ENCODE data around the gene ESPN.

ESPN gene

DNA sequence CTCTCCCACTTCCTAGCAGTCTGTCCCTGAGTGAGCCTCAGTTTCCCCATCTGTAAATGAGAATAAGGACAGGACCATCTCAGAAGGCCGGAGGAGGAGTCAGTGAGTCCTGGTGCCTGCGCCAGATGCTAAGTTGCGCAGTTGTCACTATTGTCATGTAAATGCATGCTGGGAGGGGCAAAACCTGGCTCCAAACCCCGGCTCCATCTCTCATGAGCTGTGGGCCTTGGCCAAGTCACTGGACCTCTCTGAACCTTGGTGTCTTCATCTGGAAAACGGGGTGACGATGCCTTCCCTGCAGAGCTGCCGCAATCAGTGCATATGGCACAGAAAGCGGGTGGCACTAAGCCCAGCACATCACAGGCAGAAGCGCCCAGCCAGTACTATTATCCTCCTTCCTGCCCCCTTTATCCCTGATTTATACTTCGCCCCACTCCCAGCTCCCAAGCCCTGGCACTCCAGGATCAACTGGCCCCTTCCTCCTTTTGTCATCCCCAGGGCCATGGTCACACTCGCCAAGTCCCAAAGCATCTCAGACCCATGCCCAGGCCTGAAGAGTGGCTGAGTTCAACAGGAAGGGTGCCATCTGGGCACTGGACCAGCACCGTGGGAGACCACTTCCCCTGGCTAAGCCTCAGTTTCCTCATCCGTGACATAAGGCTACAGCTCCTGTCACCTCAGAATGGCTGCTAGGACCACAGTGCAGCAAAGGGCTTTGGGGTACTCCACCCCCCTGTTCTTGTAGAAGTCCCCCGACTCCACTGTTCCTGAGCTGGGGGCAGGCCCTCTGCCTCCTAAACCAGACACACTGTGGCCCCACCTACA is 71.2 kb downstream of the ESPN start:
- no peak for DNase-seq (ENCODE audit: extremely low read depth in 1 of 2, low read depth in 1 of 2)

DNA sequence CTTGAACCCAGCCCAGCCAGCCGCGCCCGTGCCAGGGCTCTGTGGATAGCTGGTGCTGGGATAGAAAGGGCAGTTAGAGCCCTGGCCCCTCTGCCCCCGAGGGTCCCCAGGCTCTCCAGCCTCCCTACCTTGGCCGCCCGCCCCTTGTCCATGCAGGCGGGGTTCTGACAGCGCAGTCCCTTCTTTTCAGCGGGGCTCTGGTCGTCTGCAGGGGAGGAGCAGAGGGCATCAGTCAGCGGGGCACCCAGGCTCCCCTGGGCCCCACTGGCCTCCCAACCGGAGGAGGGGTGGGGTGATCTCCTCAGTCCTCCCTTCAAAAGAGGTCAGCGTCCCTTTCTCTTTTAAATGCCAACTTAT is 71.8 kb downstream of the ESPN start:
- DNase-seq (ENCODE audit: extremely low read depth in 1 of 2, low read depth in 1 of 2): no peak

DNA sequence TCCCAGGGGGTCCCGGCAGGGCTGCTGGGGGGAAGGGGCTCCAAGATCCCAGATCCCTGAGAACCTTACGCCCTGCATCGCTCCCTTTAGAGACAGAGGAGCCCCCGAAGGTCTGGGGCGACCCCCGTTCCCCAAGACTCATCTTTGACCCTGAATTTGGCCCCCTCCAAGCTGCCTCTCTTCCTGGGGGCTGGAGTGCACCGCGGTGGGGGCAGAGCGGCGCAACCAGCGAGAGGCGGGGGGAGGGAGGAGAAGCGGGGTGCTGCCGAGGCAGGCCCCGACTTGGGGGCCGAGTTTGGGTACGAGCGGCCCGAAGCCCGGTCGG is 72.3 kb downstream of the ESPN start:
- no peak for DNase-seq (ENCODE audit: extremely low read depth in 1 of 2, low read depth in 1 of 2)

DNA sequence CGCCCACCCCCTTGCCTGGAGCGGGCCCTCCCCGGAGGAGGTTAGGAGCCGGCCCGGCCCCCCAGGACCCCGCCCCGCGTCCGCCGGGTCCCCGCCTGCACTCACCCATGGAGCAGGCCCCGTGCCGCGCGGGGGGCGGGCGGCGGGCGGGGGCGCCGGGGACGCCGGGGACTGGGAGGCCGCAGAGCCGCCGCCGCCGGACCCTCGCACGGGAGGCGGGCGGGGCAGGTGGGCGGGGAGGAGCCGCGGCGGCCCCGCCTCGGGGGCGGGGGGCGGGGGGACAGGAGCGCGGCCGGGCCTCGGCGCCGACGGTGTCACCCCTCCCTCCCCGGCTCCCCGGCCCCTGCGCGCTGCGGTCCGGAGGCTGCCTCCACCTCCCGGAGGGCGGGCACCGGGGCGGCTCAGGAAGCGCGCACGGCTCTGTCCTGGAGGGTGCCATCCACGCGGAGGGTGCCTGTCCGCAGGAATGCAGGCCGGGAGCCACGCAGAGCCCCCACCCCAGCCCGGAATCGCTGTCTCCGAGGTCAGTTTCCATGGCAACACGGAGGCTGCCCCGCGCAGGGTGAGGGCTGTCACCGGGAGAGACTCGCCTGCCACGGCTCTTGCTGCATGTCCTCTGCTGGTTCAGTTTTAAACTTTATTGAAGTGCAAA is 72.8 kb downstream of the ESPN start:
- peak in 1 of 2 donors; percentile 34 for DNase-seq (ENCODE audit: extremely low read depth in 1 of 2, low read depth in 1 of 2)

DNA sequence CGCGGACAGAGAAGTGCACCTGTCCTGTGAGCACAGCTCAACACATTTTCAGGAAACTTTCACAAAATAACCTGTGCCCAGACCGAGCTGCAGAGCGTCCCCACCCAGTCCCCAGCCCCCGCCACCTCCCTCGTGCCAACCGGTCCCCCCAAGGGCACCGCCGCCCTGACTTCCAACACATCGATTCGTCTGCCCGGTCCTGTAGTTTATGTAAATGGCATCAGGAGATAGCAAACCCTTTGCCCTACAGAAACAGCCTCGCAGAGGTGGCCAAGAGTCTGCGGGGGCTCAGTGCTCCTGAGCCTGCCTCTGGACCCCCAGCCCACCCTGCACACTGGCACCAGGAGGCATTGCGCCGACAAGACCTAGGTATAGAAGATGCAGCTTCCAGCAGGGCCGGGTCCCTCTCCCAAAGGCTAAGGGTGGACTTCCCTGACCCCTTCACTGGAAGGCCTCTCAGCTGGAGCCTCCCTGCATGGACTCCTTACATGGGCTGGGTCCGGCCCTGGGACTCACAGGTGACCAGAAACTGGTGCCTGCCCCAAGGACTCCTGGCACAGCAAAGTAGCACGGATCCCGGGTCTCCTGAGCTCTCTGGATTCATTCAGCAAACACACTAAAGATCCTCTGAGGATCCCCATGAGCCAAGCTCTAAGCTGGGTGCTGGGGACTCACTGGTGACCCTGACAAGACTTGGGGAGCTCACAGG is 73.4 kb downstream of the ESPN start:
- no peak for DNase-seq (ENCODE audit: extremely low read depth in 1 of 2, low read depth in 1 of 2)

DNA sequence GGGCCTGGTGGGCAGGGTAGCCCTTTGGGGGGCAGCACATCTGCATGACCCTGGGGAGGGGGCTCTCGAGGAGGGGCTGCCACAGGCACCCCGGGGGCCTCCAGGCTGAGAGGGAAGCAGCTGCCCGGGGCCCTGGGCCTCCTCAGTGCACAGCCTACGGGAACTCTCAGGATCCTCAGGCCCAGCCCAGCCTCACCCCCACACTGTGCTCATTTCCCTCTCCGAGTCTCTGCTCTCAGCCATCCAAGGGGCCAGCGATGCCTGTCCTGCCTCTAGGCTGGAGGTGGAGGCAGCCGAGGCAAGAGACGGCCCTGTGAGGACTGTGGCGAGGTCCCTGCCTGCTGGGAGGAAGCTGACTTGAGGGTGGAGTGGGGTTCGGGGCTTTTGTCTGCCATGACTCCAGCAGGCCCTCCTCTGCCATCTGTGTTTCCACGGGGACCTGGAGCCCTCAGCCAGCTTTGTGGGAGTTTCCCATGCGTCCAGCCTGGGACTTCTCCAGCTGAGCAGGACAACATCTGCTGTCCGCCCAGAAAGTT is 74.1 kb downstream of the ESPN start:
- no peak for DNase-seq (ENCODE audit: extremely low read depth in 1 of 2, low read depth in 1 of 2)

DNA sequence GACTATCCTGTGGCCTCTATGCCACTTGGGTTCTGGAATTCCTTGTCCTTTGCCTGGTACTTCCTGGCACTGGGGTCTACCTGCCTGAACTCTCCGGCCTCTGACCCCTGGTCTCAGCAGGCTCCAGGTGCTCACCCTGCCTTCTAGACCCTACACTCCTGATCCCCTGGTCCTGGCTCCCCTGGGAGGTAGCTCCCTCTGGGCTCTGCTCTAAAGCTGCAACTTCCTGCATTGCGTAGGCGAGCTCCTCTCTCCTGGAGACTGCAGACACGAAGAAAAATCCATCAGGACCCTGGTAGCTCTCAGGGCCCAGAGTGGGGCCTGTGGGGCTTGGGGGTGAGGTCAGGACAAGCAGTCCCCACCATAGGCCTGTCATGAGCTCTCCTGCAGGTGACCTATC is 74.7 kb downstream of the ESPN start:
- no peak for DNase-seq (ENCODE audit: extremely low read depth in 1 of 2, low read depth in 1 of 2)

DNA sequence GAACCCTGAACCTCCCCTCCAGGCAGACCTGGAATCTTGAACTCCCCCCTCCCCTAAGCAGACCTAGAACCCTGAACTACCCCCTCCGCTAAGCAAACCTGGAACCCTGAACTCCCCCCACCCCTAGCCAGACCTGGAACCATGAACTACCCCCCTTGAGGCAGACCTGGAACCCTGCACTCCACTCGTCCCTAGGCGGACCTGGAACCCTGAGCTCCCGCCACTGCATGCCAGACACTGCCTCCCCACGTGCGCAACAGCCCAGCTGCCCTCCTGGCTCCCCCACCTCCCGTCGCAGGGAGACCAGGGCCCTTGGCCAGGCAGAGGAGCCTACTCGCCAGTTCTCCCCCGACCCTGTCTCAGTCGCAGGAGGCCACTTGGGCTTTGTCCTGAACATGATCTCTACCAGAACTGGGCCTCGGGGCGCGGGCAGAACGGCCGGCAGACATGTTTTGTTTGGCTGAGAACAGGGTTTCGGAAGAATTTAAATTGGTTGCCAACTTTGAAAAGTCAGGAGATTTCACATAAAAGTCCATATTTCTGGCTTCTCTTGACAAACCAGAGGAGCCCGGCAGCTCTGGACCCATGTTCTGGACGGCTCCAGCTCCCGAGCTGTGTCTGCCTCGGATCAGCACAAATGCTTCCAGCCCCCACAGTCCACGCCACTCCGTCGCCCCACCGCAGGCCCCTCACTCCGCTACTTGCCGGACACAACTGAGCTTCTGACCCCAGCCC is 76.1 kb downstream of the ESPN start:
- DNase-seq (ENCODE audit: extremely low read depth in 1 of 2, low read depth in 1 of 2): no peak

DNA sequence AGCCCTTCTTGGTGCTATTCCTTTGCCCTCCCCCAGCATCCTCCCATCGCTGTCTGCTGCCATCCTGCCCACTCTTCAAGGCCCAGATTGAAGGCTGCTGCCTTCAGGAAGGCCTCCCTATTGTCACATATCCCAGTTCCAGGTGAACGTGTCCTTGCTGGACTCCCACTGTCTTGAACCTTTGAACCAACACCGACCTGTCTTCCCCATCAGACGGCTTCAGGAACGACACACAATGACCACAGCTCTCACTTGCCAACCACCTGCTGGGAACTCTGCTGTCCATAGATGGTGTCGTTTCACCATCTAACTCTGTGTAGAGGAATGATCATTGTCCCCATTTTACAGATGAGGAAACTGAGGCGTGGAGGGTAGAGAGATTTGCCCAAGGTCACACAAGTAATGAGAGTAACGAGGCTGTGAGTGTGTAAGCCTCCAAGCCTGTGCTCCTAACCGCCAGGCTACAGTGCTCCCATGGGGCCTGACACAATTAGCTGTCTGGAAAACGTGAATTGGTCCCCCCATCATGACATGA is 76.8 kb downstream of the ESPN start:
- no peak for DNase-seq (ENCODE audit: extremely low read depth in 1 of 2, low read depth in 1 of 2)

DNA sequence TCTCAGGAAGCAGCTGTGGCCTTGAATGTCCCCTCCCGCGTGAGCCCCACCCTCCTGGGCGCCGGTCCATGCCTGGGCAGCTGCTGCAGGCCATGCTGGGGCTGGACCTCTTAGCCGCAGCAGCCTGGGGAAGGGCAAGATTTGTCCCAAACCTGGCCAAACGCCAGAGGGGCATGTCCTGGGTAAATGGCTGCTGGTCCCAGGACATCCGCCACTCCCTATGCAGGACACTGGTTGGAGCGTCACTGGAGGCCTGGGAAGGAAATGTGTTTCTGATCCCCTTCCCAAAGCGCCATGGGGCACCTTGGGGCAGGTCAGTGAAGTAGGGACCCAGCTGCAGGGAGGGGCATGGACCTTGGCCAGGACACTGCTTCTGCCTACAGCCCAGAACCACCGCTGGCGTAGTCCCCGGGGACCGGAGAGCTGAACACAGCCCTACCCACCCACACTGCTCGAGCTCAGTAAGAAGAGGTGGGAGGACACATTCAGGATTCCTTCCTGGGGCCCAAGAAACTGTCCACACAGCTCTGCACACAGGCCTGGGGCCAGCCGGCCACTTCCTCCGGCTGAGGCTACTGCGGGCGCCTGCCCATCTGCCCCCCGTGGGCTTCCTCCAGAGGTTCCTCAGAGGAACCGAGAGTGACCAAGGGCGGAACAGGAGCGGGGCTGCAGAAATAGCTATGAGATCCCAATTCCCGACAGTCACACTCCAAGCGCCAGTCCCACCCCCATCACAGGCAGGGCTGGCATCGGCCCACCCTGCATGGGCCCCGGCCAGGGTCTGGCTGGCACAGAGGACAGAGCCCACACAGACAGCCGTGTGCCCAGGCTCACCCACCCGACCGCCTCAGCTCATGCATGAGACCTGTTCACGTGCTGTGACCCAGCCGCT is 77.7 kb downstream of the ESPN start:
- DNase-seq (ENCODE audit: extremely low read depth in 1 of 2, low read depth in 1 of 2): no peak

DNA sequence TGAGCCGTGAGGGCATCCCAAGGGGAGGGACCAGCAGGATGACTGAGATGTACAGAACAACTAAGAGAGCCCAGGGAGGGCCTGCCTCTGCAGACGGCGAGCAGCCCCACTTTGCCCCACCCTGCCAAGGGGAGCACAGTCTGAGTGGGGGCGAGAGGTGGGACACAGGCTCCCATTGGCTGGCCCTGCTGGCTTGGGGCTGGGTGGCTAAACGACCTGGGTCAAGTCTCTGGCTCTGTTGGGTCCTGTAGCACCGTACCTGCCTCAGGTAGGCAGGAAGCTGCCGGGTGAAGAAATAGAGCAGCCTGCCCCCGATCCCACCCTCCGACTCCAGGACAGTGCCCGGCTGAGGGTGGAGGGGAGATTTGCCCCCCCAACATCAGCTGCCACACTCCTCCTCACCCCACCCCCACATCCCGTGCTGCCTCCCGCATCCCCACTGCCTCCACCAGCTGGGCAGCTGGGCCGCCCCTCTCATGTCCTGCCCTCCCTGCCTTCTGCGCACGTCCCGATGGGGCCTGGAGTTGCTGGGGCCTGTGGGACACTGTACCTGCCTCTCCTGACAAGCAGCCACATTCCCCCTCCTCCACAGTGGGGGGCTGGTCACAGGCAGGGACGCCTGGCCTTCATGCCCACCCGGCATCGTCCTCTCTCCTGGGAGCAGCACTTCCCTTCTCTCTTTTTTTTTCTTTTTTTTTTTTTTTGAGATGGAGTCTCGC is 79.5 kb downstream of the ESPN start:
- no peak for DNase-seq (ENCODE audit: extremely low read depth in 1 of 2, low read depth in 1 of 2)

DNA sequence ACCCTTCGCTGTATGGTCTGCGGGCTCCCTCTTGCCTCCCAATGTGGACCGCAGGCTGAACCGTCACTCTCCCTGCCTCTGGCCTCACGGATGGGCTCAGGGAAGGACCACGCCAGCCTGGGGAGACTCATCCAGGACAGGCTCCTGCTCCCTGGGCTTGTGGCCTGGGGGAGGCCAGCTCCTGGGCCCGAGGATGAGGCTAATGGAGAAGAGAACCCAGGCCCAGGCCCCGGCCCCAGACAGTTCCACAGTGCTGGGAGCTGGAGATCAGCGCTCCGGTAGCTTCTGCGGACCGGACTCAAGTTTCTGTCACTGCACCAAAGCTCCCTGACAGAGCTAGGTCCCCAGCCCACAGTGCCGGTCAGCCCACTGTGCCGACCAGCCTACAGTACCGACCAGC is 80.3 kb downstream of the ESPN start:
- no peak for DNase-seq (ENCODE audit: extremely low read depth in 1 of 2, low read depth in 1 of 2)

DNA sequence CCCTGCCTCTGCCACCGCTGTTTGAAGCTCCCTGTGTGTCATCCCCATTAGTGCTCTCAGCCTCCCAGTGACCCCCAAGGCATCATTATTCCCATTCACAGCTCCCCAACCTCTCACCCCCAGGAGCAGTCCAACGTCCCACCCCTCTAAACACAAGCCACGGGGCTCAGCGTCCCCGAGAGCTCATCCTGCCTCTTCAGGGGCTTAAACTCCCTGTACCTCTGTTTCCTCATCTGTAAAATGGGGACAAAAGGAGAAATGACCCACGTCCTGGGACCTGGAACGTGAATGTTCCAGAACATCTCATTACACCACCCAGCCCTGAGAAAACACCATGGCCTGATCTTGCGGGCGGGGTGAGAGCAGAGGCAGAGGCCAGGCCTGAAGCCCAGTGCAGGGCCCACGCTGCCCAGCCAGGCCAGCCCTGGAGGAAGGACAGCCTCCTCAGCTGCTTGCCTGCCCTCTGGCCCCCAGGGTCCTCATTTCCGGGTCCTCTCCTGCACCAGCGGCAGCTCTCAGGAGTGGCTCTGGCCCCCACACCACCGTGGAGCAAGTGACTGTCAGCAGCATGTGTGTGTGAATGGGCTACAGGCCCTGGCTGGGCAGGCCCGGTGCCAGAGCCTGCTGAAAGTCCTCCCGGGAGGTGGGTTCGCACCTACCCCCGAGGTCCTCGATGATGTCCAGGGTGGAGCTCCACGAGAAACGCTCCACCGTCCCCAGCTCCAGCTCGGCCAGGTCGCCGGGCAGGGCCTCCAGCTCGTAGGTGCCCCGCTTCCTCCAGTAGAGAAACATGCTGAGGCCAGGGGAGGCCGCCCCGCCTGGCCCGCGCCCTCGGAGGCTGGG is 81.0 kb downstream of the ESPN start:
- DNase-seq (ENCODE audit: extremely low read depth in 1 of 2, low read depth in 1 of 2): no peak

DNA sequence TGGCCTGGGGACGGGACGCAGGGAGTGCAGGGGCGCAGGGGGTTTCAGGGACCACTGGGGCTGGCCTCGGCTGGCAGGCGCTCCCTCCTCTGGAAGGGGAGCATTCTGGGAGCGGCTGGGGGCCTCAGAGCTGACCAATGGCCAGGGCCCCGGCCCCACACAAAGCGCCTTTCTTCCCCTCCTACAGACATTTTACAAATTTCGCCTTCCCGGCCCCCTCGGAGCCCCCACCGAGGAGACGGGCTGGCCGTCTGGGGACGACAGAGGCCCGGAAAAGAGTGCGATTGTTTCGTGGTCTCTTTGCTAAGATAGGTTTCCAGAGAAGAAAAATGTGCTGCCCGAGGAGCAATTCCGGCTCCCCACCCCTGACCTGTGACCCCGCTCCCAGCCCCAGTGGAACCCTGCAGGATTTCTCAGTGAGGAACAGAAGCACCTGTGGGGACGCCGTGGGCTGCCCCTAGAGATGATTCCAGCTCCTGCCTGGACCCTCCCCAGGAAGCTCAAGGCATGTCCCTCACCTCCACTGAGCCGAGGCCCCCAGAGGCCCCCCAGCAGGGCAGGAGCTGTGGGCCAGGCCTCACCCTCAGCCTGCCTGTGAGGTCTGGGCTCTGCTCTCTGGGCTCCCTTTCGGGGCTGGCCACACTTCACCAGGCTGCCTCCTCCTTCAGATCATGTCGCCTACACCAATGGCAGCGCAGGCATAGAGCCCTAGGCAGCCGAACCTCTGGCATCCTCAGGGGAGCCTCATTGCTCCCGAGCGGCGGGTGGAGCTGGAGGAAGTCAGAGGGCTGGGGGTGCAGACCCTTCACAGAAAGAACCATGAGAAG is 81.8 kb downstream of the ESPN start:
- DNase-seq (ENCODE audit: extremely low read depth in 1 of 2, low read depth in 1 of 2): no peak

DNA sequence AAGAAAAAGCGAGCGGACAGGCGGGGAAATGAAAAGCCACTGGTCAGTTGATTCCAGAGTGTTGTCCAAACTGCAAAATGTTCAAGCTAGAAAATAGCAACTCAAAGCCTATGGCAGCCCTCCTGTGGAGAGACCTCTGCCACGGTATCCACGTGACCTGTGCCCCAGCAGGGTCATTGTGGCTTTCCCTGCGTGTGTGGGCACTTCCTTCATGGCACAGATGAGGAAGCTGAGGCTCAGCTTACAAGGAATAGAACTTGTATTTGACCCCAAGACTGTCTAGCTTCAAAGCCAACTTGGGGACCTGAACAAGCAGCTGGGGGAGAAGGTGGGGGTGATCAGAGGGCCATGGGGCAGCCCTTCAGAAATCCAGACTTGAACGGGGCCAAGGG is 82.5 kb downstream of the ESPN start:
- DNase-seq (ENCODE audit: extremely low read depth in 1 of 2, low read depth in 1 of 2): no peak

DNA sequence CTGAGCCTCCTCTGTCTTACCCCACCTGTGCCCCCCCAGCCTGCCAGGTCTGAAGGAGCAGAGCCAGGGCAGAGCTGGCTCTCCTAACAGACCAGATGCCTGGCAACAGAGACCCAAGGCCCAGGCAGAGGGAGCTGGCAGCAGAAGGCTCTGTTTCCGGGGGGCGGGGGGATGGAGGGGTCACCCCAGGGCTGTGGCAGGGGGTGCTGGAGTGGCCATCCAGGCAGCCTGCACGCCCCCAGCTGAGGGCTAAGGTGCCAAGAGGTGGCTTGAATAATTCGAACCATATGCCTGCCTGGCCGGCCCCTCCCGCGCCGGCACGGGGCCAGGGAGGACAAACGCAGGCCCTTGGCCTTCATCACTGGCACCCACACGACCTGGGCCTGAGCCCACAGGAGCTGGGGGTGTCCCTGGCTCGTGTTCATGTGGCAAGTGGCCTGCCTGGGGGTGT is 82.9 kb downstream of the ESPN start:
- no peak for DNase-seq (ENCODE audit: extremely low read depth in 1 of 2, low read depth in 1 of 2)

DNA sequence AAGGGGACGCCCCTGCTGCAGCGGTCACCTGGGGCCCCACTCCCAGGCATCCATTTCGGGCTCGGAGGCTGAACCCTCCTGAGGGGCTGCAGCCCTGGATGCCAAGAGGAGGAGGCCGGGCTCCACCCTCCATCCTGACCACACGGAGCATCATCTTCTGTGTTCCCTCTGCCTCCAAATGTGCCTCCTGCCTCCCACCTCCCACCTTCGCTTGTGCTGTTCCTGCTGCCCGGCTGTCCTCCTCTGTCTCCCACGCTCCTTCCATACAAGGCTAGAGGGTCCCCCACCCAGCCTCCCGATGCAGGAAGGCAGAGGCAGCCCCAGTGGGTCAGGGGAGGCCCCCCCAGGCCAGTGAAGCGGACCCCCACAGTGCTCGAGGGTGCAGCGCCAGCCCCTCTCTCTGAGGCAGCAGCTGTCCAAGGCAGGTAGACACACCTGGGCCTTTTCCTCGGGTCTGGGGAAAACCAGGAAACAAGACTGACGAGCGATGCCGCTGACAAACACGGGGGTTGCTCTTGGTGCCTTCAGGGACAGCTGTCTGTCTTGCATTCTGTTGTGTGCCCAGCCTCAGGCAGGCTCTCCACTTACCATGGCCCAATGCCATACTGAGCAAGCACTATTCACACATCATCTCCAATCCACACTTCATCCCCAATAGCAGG is 83.7 kb downstream of the ESPN start:
- no peak for DNase-seq (ENCODE audit: extremely low read depth in 1 of 2, low read depth in 1 of 2)

All from activated CD8-positive, alpha-beta memory T cell treated with anti-CD3 and anti-CD28 coated beads for 1 hour (primary cell).